ELR (cell line): ENCODE results near the gene ASPSCR1.
A peak's percentile ranks its signal among the peaks of the same experiment; 100 is the strongest.

Source experiments
- DNase-seq: peaks from one replicate; pipeline ENCODE4 v3.0.0-alpha.2; 2015; ENCODE audit warnings: low read depth

ASPSCR1 gene

GRCh38 chr17:82039695-82040299 lies 62.4 kb downstream of the ASPSCR1 start:
- DNase-seq, result no peak

GRCh38 chr17:82041144-82041814 lies 63.9 kb downstream of the ASPSCR1 start:
- DNase-seq, result peak; percentile 73

- no peak for DNase-seq
Measured at GRCh38 chr17:82042649-82043048, 65.2 kb downstream of the ASPSCR1 start.

GRCh38 chr17:82043507-82043906 lies 66.1 kb downstream of the ASPSCR1 start:
- no peak for DNase-seq

GRCh38 chr17:82045936-82046484 lies 68.6 kb downstream of the ASPSCR1 start:
- DNase-seq, result no peak

GRCh38 chr17:82046903-82047302 lies 69.5 kb downstream of the ASPSCR1 start:
- DNase-seq, result no peak

GRCh38 chr17:82047379-82047778 lies 70.0 kb downstream of the ASPSCR1 start:
- DNase-seq, result no peak

- no peak for DNase-seq
Measured at GRCh38 chr17:82047914-82048570, 70.6 kb downstream of the ASPSCR1 start.

GRCh38 chr17:82048571-82048971 lies 71.1 kb downstream of the ASPSCR1 start:
- no peak for DNase-seq

- no peak for DNase-seq
Measured at GRCh38 chr17:82049106-82049505, 71.7 kb downstream of the ASPSCR1 start.

- no peak for DNase-seq
Measured at GRCh38 chr17:82049521-82049971, 72.1 kb downstream of the ASPSCR1 start.

GRCh38 chr17:82050152-82050760 lies 72.8 kb downstream of the ASPSCR1 start:
- DNase-seq, result no peak

- DNase-seq, result no peak
Measured at GRCh38 chr17:82050761-82051641, 73.6 kb downstream of the ASPSCR1 start.

- peak; percentile 78 for DNase-seq
Measured at GRCh38 chr17:82051776-82052637, 74.6 kb downstream of the ASPSCR1 start, which contains the start of the genes GPS1 and RFNG. Gene GPS1 (plus strand): TSS chr17:82051898. CDS start chr17:82051932, 34 bp downstream. Gene RFNG (minus strand): TSS chr17:82051811. CDS start chr17:82051766, 45 bp downstream.

GRCh38 chr17:82052638-82053059 lies 75.2 kb downstream of the ASPSCR1 start:
- peak; percentile 29 for DNase-seq

- DNase-seq, result no peak
Measured at GRCh38 chr17:82053130-82053529, 75.7 kb downstream of the ASPSCR1 start.

- no peak for DNase-seq
Measured at GRCh38 chr17:82053556-82054263, 76.3 kb downstream of the ASPSCR1 start.

- DNase-seq, result no peak
Measured at GRCh38 chr17:82054351-82055022, 77.1 kb downstream of the ASPSCR1 start.
